ENCODE data around the gene AMZ1. TPM values are rescaled to one million over a fixed set of nuclear protein-coding genes. Genes with fewer than 3 reads are reported as not detected.

The AMZ1 gene
- polyA plus RNA-seq, 2 donors: 0.10 to 0.11 TPM

DNA sequence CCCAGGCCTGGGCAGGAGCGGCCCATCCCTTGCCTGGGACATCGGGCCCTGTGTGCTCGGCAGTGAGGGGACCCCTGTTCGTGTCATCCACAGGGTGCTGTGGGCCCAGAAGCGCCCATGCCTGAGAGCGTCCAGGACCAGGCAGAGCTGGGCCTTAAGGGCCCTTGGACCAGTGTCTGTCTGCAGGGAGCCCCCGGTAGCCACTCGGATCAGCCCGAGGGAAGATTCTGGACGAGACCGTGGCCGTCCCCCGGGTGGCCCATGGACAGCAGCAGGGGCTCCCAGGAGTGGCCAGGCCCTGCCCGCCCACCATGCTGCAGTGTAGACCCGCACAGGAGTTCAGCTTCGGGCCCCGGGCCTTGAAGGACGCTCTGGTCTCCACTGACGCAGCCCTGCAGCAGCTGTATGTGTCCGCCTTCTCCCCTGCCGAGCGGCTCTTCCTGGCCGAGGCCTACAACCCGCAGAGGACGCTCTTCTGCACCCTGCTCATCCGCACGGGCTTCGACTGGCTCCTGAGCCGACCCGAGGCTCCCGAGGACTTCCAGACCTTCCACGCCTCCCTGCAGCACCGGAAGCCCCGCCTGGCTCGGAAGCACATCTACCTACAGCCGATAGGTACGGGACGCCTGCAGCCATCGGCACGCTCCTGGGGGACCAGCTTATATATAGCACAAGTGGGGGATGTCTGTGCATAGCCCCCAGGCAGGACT lies 12.3 kb downstream of the AMZ1 start:
- peaks cover 0 to 3% of the 10 kb centered on the region in 2 donors for H3K4me1 ChIP-seq (ENCODE audit: control insufficient read depth in 2 of 2, insufficient read depth in 2 of 2, low read length in 1 of 2)
- H3K27me3 ChIP-seq (ENCODE audit: control insufficient read depth in 1 of 2, insufficient read depth in 2 of 2, low read length in 2 of 2): no peaks in the 10 kb centered on the region
- no peaks in the 10 kb centered on the region for H3K9me3 ChIP-seq (ENCODE audit: control insufficient read depth in 2 of 2, insufficient read depth in 1 of 2, low read depth in 1 of 2, low read length in 1 of 2)
- no peak overlapping the region for H3K27ac ChIP-seq (ENCODE audit: low read depth in 2 of 2, low read length in 1 of 2)
- no peak overlapping the region for H3K4me3 ChIP-seq (ENCODE audit: low read depth in 1 of 2, low read length in 2 of 2)
- H3K36me3 ChIP-seq (ENCODE audit: control insufficient read depth in 2 of 2, insufficient read depth in 2 of 2, low read length in 1 of 2): no peaks in the 10 kb centered on the region
- WGBS, 2 donors: 92 to 93% methylated on average over 40 of the region's 40 CpGs

DNA sequence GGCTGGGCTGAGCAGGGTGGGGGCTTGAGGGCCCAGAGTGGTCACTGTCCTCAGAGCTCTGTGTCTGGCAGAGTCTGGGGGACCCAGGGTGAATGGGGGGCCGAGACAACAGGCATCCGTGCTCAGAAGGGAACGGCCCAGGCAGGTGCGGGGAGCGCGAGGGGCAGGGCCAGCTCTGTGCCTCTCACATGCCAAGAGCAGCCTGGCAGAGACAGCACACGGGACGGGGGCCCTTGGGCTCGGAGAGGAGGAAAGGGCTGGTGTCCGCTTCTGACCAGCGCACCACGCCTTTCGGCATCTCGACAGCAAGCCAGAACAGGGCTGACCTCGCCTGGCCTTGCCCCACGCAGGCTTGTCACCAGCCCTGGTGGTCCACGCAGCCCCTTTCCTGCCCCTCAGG lies 13.4 kb downstream of the AMZ1 start:
- Histone ChIP-seq H3K4me3 (ENCODE audit: low read depth in 1 of 2, low read length in 2 of 2) (no peak overlapping the region), H3K36me3 (ENCODE audit: control insufficient read depth in 2 of 2, insufficient read depth in 2 of 2, low read length in 1 of 2) (no peaks in the 10 kb centered on the region), H3K4me1 (ENCODE audit: control insufficient read depth in 2 of 2, insufficient read depth in 2 of 2, low read length in 1 of 2) (peaks cover 0 to 3% of the 10 kb centered on the region in 2 donors), H3K9me3 (ENCODE audit: control insufficient read depth in 2 of 2, insufficient read depth in 1 of 2, low read depth in 1 of 2, low read length in 1 of 2) (no peaks in the 10 kb centered on the region), H3K27ac (ENCODE audit: low read depth in 2 of 2, low read length in 1 of 2) (no peak overlapping the region), H3K27me3 (ENCODE audit: control insufficient read depth in 1 of 2, insufficient read depth in 2 of 2, low read length in 2 of 2) (no peaks in the 10 kb centered on the region)
- WGBS, 2 donors: 81 to 89% methylated on average over 17 of the region's 17 CpGs

DNA sequence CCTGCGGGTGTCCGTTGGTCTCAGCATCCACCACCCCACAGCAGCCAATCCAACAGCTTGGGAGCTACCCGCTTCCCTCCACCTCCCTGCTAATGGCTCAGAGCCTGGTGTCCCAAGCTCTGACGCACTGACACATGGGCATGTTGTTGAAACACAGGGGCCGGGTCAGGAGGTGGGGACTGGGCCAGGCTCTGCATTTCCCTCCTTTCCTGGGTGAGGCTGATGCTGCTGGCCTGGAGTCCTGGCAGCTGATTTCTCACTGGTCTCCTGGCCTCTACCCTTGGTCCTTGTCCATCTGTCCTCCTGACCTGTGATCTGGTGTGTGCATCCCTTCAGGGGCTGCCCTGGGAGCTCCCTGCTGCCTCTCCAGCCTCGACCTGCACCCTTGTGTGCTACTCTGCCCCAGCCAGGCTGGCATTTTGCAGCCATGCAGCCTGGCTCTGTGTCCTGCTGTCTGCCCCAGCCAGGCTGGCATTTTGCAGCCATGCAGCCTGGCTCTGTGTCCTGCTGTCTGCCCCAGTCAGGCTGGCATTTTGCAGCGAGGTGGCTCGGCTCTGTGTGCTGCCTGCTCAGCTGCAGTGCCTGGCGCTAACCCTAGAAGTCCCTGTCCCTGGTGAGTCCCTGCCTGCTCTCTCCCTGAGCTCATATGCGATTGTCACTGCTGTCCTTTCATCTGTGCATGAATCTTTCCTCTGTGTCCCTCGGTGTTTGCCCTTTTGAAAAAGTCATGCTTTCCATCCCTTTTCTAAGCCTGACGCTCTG lies 14.0 kb downstream of the AMZ1 start:
- Histone ChIP-seq H3K27ac (ENCODE audit: low read depth in 2 of 2, low read length in 1 of 2) (no peak overlapping the region), H3K4me1 (ENCODE audit: control insufficient read depth in 2 of 2, insufficient read depth in 2 of 2, low read length in 1 of 2) (peaks cover 0 to 3% of the 10 kb centered on the region in 2 donors), H3K27me3 (ENCODE audit: control insufficient read depth in 1 of 2, insufficient read depth in 2 of 2, low read length in 2 of 2) (no peaks in the 10 kb centered on the region), H3K4me3 (ENCODE audit: low read depth in 1 of 2, low read length in 2 of 2) (no peak overlapping the region), H3K36me3 (ENCODE audit: control insufficient read depth in 2 of 2, insufficient read depth in 2 of 2, low read length in 1 of 2) (no peaks in the 10 kb centered on the region), H3K9me3 (ENCODE audit: control insufficient read depth in 2 of 2, insufficient read depth in 1 of 2, low read depth in 1 of 2, low read length in 1 of 2) (no peaks in the 10 kb centered on the region)
- 58 to 64% methylated on average over 12 of the region's 12 CpGs for WGBS, 2 donors

DNA sequence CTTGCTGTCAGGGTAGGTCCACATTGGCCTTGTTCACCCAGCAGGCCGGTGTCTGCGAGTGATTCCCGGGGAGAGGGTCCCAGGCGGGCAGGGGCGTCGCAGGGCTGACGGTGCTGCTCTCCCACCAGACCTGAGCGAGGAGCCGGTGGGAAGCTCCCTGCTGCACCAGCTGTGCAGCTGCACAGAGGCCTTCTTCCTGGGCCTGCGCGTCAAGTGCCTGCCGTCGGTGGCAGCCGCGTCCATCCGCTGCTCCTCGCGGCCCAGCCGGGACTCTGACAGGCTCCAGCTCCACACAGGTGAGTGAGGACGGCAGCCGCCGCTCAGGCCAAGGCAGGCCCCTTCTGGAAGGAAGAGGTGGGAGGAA lies 14.6 kb downstream of the AMZ1 start:
- Histone ChIP-seq H3K4me3 (ENCODE audit: low read depth in 1 of 2, low read length in 2 of 2) (no peak overlapping the region), H3K9me3 (ENCODE audit: control insufficient read depth in 2 of 2, insufficient read depth in 1 of 2, low read depth in 1 of 2, low read length in 1 of 2) (no peaks in the 10 kb centered on the region), H3K27me3 (ENCODE audit: control insufficient read depth in 1 of 2, insufficient read depth in 2 of 2, low read length in 2 of 2) (no peaks in the 10 kb centered on the region), H3K4me1 (ENCODE audit: control insufficient read depth in 2 of 2, insufficient read depth in 2 of 2, low read length in 1 of 2) (peaks cover 0 to 3% of the 10 kb centered on the region in 2 donors), H3K36me3 (ENCODE audit: control insufficient read depth in 2 of 2, insufficient read depth in 2 of 2, low read length in 1 of 2) (no peaks in the 10 kb centered on the region), H3K27ac (ENCODE audit: low read depth in 2 of 2, low read length in 1 of 2) (no peak overlapping the region)
- WGBS, 2 donors: 87 to 89% methylated on average over 22 of the region's 22 CpGs

DNA sequence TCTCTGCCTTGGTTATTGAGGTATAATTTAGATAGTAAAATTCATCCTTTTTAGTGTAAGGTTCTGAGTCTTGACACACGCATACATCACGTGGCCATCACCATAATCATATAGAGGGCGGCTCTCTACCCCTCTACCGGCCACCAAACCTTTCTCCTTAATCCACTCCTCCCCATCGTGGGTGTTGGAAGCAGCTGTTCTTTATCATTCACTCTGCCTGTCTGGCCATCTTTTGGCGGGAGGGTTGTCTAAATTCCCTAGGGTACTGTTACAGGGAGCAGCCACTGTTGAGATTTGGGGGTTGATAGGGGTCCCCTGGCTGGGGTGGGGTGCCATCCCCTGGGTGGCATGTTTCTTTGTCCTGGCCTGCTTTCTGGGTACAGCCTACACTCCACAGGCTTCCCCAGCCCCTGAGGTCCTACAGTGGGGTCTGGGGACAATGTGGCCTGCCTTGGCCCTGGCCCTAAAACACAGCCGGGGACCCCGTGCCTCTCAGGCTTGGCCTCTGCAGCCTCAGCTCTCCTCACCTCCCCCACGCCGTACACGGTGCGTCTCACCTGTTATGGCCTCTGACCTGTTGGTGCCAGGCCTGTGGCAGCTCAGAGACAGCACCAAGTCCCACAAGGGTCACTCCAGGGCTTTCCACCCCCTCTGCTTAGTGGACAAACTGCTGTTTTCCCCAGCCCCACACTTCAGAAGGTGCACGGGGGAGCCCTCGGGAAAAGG lies 17.5 kb downstream of the AMZ1 start:
- Histone ChIP-seq H3K27ac (ENCODE audit: low read depth in 2 of 2, low read length in 1 of 2) (no peak overlapping the region), H3K4me3 (ENCODE audit: low read depth in 1 of 2, low read length in 2 of 2) (no peak overlapping the region), H3K9me3 (ENCODE audit: control insufficient read depth in 2 of 2, insufficient read depth in 1 of 2, low read depth in 1 of 2, low read length in 1 of 2) (no peaks in the 10 kb centered on the region), H3K36me3 (ENCODE audit: control insufficient read depth in 2 of 2, insufficient read depth in 2 of 2, low read length in 1 of 2) (no peaks in the 10 kb centered on the region), H3K4me1 (ENCODE audit: control insufficient read depth in 2 of 2, insufficient read depth in 2 of 2, low read length in 1 of 2) (peaks cover 0 to 4% of the 10 kb centered on the region in 2 donors), H3K27me3 (ENCODE audit: control insufficient read depth in 1 of 2, insufficient read depth in 2 of 2, low read length in 2 of 2) (no peaks in the 10 kb centered on the region)
- WGBS, 2 donors: 86 to 90% methylated on average over 14 of the region's 14 CpGs

DNA sequence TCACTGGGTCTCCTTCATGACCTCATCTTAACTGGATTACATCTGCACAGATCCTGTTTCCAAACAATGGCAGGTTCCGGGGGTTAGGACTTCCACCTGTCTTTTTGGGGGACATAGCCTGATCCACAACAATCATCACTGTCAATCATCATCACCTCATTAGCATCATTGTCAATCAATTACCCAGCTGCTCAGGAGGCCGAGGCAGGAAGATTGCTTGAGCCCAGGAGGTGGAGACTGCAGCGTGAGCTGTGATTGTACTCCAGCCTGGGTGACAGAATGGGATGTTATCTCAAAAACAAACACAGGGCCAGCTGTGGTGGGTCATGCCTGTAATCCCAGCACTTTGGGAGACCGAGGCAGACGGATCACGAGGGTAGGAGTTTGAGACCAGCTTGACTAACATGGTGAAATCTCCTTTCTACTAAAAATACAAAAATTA lies 18.7 kb downstream of the AMZ1 start:
- Histone ChIP-seq H3K4me1 (ENCODE audit: control insufficient read depth in 2 of 2, insufficient read depth in 2 of 2, low read length in 1 of 2) (peaks cover 0 to 4% of the 10 kb centered on the region in 2 donors), H3K9me3 (ENCODE audit: control insufficient read depth in 2 of 2, insufficient read depth in 1 of 2, low read depth in 1 of 2, low read length in 1 of 2) (no peaks in the 10 kb centered on the region), H3K27me3 (ENCODE audit: control insufficient read depth in 1 of 2, insufficient read depth in 2 of 2, low read length in 2 of 2) (no peaks in the 10 kb centered on the region), H3K36me3 (ENCODE audit: control insufficient read depth in 2 of 2, insufficient read depth in 2 of 2, low read length in 1 of 2) (peaks cover 0 to 3% of the 10 kb centered on the region in 2 donors), H3K4me3 (ENCODE audit: low read depth in 1 of 2, low read length in 2 of 2) (no peak overlapping the region), H3K27ac (ENCODE audit: low read depth in 2 of 2, low read length in 1 of 2) (no peak overlapping the region)
- 62 to 74% methylated on average over 6 of the region's 6 CpGs for WGBS, 2 donors

DNA sequence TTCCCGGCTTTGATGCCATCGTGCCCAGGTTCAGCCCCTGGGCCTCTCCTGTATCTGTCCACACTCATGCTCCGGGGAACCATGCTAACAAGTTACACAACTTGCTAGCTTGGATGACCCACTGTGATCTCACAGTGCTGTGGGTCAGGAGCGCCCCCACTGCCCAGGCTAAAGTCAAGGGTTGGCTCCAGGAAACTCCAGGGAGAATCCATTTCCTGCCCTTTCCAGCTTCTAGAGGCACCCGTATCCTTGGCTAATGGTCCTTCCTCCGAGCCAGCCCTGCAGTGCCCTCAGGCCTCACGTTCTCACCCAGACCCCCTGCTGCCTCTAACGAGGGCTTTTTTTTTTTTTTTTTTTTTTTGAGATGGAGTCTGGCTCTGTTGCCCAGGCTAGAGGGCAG lies 19.5 kb downstream of the AMZ1 start:
- Histone ChIP-seq H3K4me3 (ENCODE audit: low read depth in 1 of 2, low read length in 2 of 2) (no peak overlapping the region), H3K4me1 (ENCODE audit: control insufficient read depth in 2 of 2, insufficient read depth in 2 of 2, low read length in 1 of 2) (peaks cover 0 to 4% of the 10 kb centered on the region in 2 donors), H3K27ac (ENCODE audit: low read depth in 2 of 2, low read length in 1 of 2) (no peak overlapping the region), H3K27me3 (ENCODE audit: control insufficient read depth in 1 of 2, insufficient read depth in 2 of 2, low read length in 2 of 2) (no peaks in the 10 kb centered on the region), H3K36me3 (ENCODE audit: control insufficient read depth in 2 of 2, insufficient read depth in 2 of 2, low read length in 1 of 2) (peaks cover 0 to 3% of the 10 kb centered on the region in 2 donors), H3K9me3 (ENCODE audit: control insufficient read depth in 2 of 2, insufficient read depth in 1 of 2, low read depth in 1 of 2, low read length in 1 of 2) (no peaks in the 10 kb centered on the region)
- WGBS, 2 donors: 80 to 85% methylated on average over 8 of the region's 8 CpGs

DNA sequence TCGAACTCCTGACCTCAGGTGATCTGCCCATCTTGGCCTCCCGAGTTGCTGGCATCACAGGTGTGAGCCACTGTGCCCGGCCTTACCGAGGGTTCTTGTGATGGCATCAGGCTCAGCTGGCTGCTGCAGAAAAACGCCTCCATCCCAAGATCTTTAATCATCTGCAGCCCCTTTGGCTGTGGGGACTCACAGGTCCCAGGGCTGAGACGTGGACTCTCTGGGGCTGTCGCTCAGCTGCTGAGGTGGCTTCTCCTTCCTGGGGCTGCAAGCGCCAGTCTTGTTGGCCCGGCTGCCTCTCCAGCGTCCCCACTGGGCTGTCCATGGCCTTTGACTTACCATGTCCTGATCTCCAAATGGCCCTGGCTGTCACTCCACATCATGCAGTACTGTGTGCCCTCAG lies 20.0 kb downstream of the AMZ1 start:
- no peaks in the 10 kb centered on the region for H3K9me3 ChIP-seq (ENCODE audit: control insufficient read depth in 2 of 2, insufficient read depth in 1 of 2, low read depth in 1 of 2, low read length in 1 of 2)
- no peak overlapping the region for H3K4me3 ChIP-seq (ENCODE audit: low read depth in 1 of 2, low read length in 2 of 2)
- no peaks in the 10 kb centered on the region for H3K27me3 ChIP-seq (ENCODE audit: control insufficient read depth in 1 of 2, insufficient read depth in 2 of 2, low read length in 2 of 2)
- WGBS, 2 donors: 92 to 95% methylated on average over 10 of the region's 10 CpGs
- H3K27ac ChIP-seq (ENCODE audit: low read depth in 2 of 2, low read length in 1 of 2): no peak overlapping the region
- H3K36me3 ChIP-seq (ENCODE audit: control insufficient read depth in 2 of 2, insufficient read depth in 2 of 2, low read length in 1 of 2): peaks cover 0 to 3% of the 10 kb centered on the region in 2 donors
- H3K4me1 ChIP-seq (ENCODE audit: control insufficient read depth in 2 of 2, insufficient read depth in 2 of 2, low read length in 1 of 2): peaks cover 0 to 4% of the 10 kb centered on the region in 2 donors

DNA sequence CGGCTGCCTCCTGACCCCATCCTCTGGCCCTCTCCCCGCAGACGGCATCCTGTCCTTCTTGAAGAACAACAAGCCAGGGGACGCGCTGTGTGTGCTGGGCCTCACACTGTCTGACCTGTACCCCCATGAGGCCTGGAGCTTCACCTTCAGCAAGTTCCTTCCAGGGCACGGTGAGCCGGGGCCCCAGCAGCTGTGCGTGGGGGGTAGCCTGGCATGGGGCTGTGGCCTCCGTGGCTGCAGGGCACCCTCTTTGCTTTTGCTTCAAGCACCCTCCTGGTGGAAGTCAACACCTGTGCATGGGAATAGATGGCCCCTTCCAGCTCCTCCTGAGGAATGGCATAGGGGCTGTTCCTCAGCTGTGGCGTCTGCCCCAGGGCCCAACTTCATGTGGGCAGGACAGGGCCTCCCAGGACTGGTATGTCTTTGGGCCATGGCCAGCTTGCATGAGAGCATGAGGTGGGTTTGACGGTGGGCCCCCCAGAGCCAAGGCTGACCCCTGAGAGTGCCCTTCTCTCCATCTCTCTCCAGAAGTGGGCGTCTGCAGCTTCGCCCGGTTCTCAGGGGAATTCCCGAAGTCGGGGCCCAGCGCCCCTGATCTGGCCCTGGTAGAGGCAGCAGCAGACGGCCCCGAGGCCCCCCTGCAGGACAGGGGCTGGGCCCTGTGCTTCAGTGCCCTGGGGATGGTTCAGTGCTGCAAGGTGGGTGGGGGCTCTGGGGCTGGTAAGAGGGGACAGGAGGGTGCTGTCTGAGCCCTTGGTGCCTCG lies 20.7 kb downstream of the AMZ1 start:
- 85 to 87% methylated on average over 20 of the region's 20 CpGs for WGBS, 2 donors

More for the DNA sequence above, 20.7 kb downstream of the AMZ1 start:
- Histone ChIP-seq H3K4me3 (ENCODE audit: low read depth in 1 of 2, low read length in 2 of 2) (no peak overlapping the region), H3K27me3 (ENCODE audit: control insufficient read depth in 1 of 2, insufficient read depth in 2 of 2, low read length in 2 of 2) (no peaks in the 10 kb centered on the region), H3K27ac (ENCODE audit: low read depth in 2 of 2, low read length in 1 of 2) (no peak overlapping the region), H3K36me3 (ENCODE audit: control insufficient read depth in 2 of 2, insufficient read depth in 2 of 2, low read length in 1 of 2) (peaks cover 0 to 3% of the 10 kb centered on the region in 2 donors), H3K9me3 (ENCODE audit: control insufficient read depth in 2 of 2, insufficient read depth in 1 of 2, low read depth in 1 of 2, low read length in 1 of 2) (no peaks in the 10 kb centered on the region), H3K4me1 (ENCODE audit: control insufficient read depth in 2 of 2, insufficient read depth in 2 of 2, low read length in 1 of 2) (peaks cover 0 to 4% of the 10 kb centered on the region in 2 donors)

Data from esophagus (tissue), 2 donors.